Neural crest cell (in vitro differentiated cells): ENCODE data around the gene IFT52. TPM values are rescaled to one million over a fixed set of nuclear protein-coding genes. Genes with fewer than 3 reads are reported as not detected.
"Not testable (repeated sequence)": the region's sequence is repeated elsewhere in the genome, so short reads cannot be mapped to it uniquely, and the experiment has no call there.

Experiments used
- DNase-seq: peaks from one replicate; pipeline ENCODE4 v3.0.0; 2021; ENCODE audit warnings: low read depth, mixed read lengths, low spot score
- H3K27ac Mint-ChIP-seq: one replicate; pipeline ENCODE4 v1.8.0; 2021; ENCODE audit warnings: mild to moderate bottlenecking, mixed read lengths; ENCODE audit not compliant: unreplicated experiment
- H3K27me3 Mint-ChIP-seq: 2 replicates; pipeline ENCODE4 v1.8.0; 2021; ENCODE audit warnings: low read depth, mild to moderate bottlenecking, mixed read lengths
- H3K36me3 Mint-ChIP-seq: 2 replicates; pipeline ENCODE4 v1.8.0; 2021; ENCODE audit warnings: low read depth, mild to moderate bottlenecking, mixed read lengths
- H3K4me1 Mint-ChIP-seq: 2 replicates; pipeline ENCODE4 v1.8.0; 2021; ENCODE audit warnings: mixed read lengths
- H3K4me3 Mint-ChIP-seq: one replicate; pipeline ENCODE4 v1.8.0; 2021; ENCODE audit warnings: mild to moderate bottlenecking, mixed read lengths
- H3K9me3 Mint-ChIP-seq: 2 replicates; pipeline ENCODE4 v1.8.0; 2021; ENCODE audit warnings: mixed read lengths
- total RNA-seq: library from RNA; stranded (reverse); gene quantifications from 2 replicates; pipeline ENCODE4 v1.2.1, GENCODE V29; 2021
- TF ChIP-seq, protein P1 (sequence below): fragments of 200-600 bp; sonication (generic); conservative IDR thresholded peaks from 2 replicates; pipeline ENCODE4 v1.5.0; 2021; ENCODE audit warnings: antibody characterized with exemption, mild to moderate bottlenecking

Gene IFT52
- total RNA-seq, 1 donor from 2014 or later: 57.6 TPM

DNA sequence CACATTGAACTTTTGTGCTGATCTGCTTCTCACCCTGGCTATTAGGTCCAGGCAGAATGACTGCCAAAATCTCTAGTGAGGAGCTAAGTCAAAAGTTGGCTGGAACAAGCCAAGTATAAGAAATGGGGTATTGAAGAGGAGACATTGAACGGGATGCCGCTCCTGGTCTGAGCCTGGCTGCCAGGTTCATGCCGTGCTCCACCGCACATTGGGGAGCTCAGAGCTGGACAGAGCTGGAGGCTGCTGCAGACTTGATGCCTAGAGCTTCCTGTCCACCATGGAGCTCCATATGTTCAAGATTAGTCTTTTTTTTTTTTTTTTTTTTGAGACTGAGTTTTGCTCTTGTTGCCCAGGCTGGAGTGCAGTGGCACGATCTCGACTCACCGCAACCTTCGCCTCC lies 4.1 kb upstream of the IFT52 start:
- TF ChIP-seq, protein P1, sequence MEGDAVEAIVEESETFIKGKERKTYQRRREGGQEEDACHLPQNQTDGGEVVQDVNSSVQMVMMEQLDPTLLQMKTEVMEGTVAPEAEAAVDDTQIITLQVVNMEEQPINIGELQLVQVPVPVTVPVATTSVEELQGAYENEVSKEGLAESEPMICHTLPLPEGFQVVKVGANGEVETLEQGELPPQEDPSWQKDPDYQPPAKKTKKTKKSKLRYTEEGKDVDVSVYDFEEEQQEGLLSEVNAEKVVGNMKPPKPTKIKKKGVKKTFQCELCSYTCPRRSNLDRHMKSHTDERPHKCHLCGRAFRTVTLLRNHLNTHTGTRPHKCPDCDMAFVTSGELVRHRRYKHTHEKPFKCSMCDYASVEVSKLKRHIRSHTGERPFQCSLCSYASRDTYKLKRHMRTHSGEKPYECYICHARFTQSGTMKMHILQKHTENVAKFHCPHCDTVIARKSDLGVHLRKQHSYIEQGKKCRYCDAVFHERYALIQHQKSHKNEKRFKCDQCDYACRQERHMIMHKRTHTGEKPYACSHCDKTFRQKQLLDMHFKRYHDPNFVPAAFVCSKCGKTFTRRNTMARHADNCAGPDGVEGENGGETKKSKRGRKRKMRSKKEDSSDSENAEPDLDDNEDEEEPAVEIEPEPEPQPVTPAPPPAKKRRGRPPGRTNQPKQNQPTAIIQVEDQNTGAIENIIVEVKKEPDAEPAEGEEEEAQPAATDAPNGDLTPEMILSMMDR: no peak
- Mint-ChIP-seq H3K27me3 (no peaks in the 10 kb centered on the region), H3K4me3 (no peak overlapping the region), H3K27ac (no peak overlapping the region), H3K9me3 (no peaks in the 10 kb centered on the region), H3K4me1 (peaks cover 18% of the 10 kb centered on the region), H3K36me3 (no peaks in the 10 kb centered on the region)
- DNase-seq: no peak

DNA sequence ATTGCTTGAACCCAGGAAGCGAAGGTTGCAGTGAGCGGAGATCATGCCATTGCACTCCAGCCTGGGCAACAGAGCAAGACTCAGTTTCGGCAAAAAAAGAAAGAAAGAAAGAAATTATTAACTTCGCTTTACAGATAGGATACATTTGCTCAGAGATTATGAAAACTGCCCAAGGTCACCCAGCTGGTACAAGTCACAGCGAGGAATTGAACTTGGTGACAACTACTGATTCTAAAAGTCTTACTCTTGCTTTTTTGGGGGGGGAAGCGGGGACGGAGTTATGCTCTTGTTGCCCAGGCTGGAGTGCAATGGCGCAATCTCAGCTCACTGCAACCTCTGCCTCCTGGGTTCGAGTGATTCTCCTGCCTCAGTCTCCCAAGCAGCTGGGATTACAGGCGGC lies 2.2 kb upstream of the IFT52 start:
- peaks cover 21% of the 10 kb centered on the region for H3K4me1 Mint-ChIP-seq
- H3K4me3 Mint-ChIP-seq: peak overlapping the region; percentile 38
- not testable (repeated sequence) for H3K27ac Mint-ChIP-seq, H3K27me3 Mint-ChIP-seq, H3K36me3 Mint-ChIP-seq, DNase-seq, H3K9me3 Mint-ChIP-seq

GRCh38 chr20:43590036-43590391 lies 723 bp upstream of the IFT52 start:
- TF ChIP-seq, protein P1: no peak
- Mint-ChIP-seq H3K36me3 (peaks cover 8% of the 10 kb centered on the region), H3K4me3 (peak overlapping the region; percentile 95), H3K27ac (peak overlapping the region; percentile 99), H3K4me1 (peaks cover 21% of the 10 kb centered on the region), H3K27me3 (no peaks in the 10 kb centered on the region), H3K9me3 (no peaks in the 10 kb centered on the region)
- DNase-seq: no peak

DNA sequence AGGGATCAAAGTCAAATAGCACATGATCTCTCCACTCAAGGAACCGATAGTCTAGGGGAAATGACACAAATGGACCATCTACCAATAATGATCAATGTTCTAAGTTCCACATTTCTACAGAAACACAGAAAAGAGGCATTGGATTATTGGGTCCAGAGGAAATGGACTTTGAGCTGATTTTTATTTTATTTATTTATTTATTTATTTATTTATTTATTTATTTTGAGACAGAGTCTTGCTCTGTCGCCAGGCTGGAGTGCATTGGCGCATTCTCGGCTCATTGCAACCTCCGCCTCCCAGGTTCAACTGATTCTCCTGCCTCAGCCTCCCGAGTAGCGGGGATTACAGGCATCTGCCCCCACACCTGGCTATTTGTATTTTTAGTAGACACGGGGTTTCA lies 11.2 kb downstream of the IFT52 start:
- H3K9me3 Mint-ChIP-seq, H3K4me3 Mint-ChIP-seq, H3K27me3 Mint-ChIP-seq, H3K27ac Mint-ChIP-seq, H3K4me1 Mint-ChIP-seq, DNase-seq: not testable (repeated sequence)
- H3K36me3 Mint-ChIP-seq: peaks cover 13% of the 10 kb centered on the region

GRCh38 chr20:43603124-43603523 lies 12.4 kb downstream of the IFT52 start:
- H3K4me3 Mint-ChIP-seq: no peak overlapping the region
- H3K9me3 Mint-ChIP-seq: no peaks in the 10 kb centered on the region
- H3K27ac Mint-ChIP-seq: no peak overlapping the region
- H3K36me3 Mint-ChIP-seq: peaks cover 15% of the 10 kb centered on the region
- no peak for DNase-seq
- H3K4me1 Mint-ChIP-seq: no peaks in the 10 kb centered on the region
- TF ChIP-seq, protein P1: no peak
- H3K27me3 Mint-ChIP-seq: no peaks in the 10 kb centered on the region

DNA sequence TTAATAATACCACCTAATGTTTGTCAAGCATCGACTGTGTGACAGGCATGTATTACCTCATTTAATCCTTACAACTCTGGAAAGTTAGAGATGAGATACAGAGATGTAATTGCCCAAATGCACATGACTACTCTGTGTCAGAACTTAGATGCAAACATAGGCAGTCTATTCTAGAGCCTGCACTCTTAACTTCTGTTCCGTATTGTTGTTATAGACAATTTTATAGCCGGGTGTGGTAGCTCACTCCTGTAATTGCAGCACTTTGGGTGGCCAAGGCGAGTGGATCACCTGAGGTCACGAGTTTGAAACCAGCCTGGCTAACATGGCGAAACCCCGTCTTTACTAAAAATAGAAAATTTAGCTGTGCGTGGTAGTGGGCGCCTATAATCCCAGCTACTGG lies 15.0 kb downstream of the IFT52 start:
- Mint-ChIP-seq H3K4me1 (no peaks in the 10 kb centered on the region), H3K27me3 (no peaks in the 10 kb centered on the region), H3K4me3 (no peak overlapping the region), H3K27ac (no peak overlapping the region), H3K36me3 (peaks cover 19% of the 10 kb centered on the region), H3K9me3 (no peaks in the 10 kb centered on the region)
- no peak for DNase-seq
- TF ChIP-seq, protein P1: no peak

GRCh38 chr20:43607278-43607677 lies 16.5 kb downstream of the IFT52 start:
- H3K4me1 Mint-ChIP-seq, H3K9me3 Mint-ChIP-seq, DNase-seq, H3K4me3 Mint-ChIP-seq, H3K27me3 Mint-ChIP-seq, H3K27ac Mint-ChIP-seq: not testable (repeated sequence)
- H3K36me3 Mint-ChIP-seq: peaks cover 17% of the 10 kb centered on the region
